OCI-LY1 (cell line): ENCODE data around the gene USP7.

Experiments
- EZH2 ChIP-seq: fragments of 200-600 bp; sonication (generic), shearing (Covaris generic); IDR thresholded peaks from 2 replicates; pipeline ENCODE4 v1.8.0; 2017; ENCODE audit warnings: borderline replicate concordance, mixed run types, mild to moderate bottlenecking, antibody characterized with exemption, low read length, moderate library complexity, mixed read lengths
- TF ChIP-seq, protein P1 (sequence below): fragments of 200-600 bp; sonication (generic), shearing (Covaris generic); IDR thresholded peaks from 2 replicates; pipeline ENCODE4 v1.5.1; 2017; ENCODE audit warnings: mild to moderate bottlenecking, antibody characterized with exemption, low read length, moderate library complexity, mixed read lengths

DNA sequence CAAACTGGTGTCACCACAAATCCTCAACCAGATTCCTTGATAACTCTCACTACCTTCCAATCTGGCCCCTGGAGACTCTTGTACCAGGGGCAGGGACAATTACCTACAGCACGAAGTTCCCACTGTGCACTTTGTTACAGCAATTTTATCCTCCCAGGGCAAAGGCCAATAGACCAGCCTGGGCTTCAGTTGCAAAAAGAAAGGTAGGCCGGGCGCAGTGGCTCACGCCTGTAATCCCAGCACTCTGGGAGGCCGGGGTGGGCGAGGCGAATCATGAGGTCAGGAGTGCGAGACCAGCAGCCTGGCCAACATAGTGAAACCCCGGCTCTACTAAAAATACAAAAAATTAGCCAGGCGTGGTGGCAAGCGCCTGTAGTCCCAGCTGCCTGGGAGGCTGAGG is 36.9 kb downstream of the USP7 start:
- TF ChIP-seq, protein P1, sequence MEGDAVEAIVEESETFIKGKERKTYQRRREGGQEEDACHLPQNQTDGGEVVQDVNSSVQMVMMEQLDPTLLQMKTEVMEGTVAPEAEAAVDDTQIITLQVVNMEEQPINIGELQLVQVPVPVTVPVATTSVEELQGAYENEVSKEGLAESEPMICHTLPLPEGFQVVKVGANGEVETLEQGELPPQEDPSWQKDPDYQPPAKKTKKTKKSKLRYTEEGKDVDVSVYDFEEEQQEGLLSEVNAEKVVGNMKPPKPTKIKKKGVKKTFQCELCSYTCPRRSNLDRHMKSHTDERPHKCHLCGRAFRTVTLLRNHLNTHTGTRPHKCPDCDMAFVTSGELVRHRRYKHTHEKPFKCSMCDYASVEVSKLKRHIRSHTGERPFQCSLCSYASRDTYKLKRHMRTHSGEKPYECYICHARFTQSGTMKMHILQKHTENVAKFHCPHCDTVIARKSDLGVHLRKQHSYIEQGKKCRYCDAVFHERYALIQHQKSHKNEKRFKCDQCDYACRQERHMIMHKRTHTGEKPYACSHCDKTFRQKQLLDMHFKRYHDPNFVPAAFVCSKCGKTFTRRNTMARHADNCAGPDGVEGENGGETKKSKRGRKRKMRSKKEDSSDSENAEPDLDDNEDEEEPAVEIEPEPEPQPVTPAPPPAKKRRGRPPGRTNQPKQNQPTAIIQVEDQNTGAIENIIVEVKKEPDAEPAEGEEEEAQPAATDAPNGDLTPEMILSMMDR: no peak
- TF ChIP-seq EZH2: no peak
